SK-N-SH (cell line): ENCODE data around the gene SEC14L2. TPM values are rescaled to one million over a fixed set of nuclear protein-coding genes. Genes with fewer than 3 reads are reported as not detected.

Source experiments
- CTCF ChIA-PET: fragments of 300-600, 350-600 bp; formaldehyde crosslinking; extraction: SDS; loops from one replicate; lab custom pipeline; 2021; lab: Yijun Ruan, JAX
- POLR2A ChIA-PET: fragments of 350-600 bp; sonication (Branson Sonifier 250); formaldehyde crosslinking; extraction: SDS; loops from one replicate; lab custom pipeline; 2020; ENCODE audit warnings: antibody characterized with exemption, inconsistent platforms; lab: Yijun Ruan, JAX
- DNase-seq: peaks from one replicate; pipeline ENCODE4 v3.0.0; 2012
- H2AFZ ChIP-seq: fragments of 200-600 bp; sonication (generic); 2 replicates; pipeline ENCODE4 v1.8.1; 2016; ENCODE audit warnings: antibody characterized with exemption, mild to moderate bottlenecking, low read depth
- H3F3A ChIP-seq: fragments of 200-600 bp; sonication (generic); replicated peaks from 2 replicates; pipeline ENCODE3; 2016; ENCODE audit warnings: antibody characterized with exemption, mild to moderate bottlenecking; ENCODE audit not compliant: insufficient read depth
- H3K27ac ChIP-seq, 2 experiments: fragments of 200-500 bp in 1 of 2; fragments of 200-600 bp in 1 of 2; sonication (Bioruptor generic) in 1 of 2; sonication (generic), shearing (Covaris generic) in 1 of 2; 2 replicates each; pipeline versions ENCODE4 v1.5.1 to v1.6.1; 2014 to 2016; ENCODE audit warnings: low read depth in 2 of 2, inconsistent platforms in 1 of 2, low read length in 1 of 2, mild to moderate bottlenecking in 1 of 2, mixed read lengths in 1 of 2
- H3K27me3 ChIP-seq: fragments of 200-600 bp; sonication (generic), shearing (Covaris generic); 2 replicates; pipeline ENCODE4 v1.6.1; 2016; ENCODE audit warnings: mixed run types; ENCODE audit not compliant: insufficient read depth
- H3K36me3 ChIP-seq, 2 experiments: fragments of 200-500 bp in 1 of 2; fragments of 200-600 bp in 1 of 2; sonication (Bioruptor generic) in 1 of 2; sonication (generic) in 1 of 2; replicated peaks in 1 of 2; 2 replicates each; pipeline versions ENCODE3 to v1.5.1; 2014 to 2016; ENCODE audit warnings: low read length in 1 of 2, mild to moderate bottlenecking in 1 of 2; ENCODE audit not compliant: insufficient read depth in 2 of 2, control insufficient read depth in 1 of 2
- H3K4me1 ChIP-seq, 2 experiments: fragments of 200-500 bp in 1 of 2; fragments of 200-600 bp in 1 of 2; sonication (Bioruptor generic) in 1 of 2; sonication (generic), shearing (Covaris generic) in 1 of 2; 2 replicates each; pipeline versions ENCODE4 v1.5.1 to v1.6.1; 2014 to 2016; ENCODE audit warnings: low read depth in 1 of 2, low read length in 1 of 2, mixed run types in 1 of 2; ENCODE audit not compliant: insufficient read depth in 2 of 2, control insufficient read depth in 1 of 2
- H3K4me2 ChIP-seq: fragments of 200-600 bp; sonication (generic), shearing (Covaris generic); 2 replicates; pipeline ENCODE4 v1.6.1; 2017; ENCODE audit warnings: mixed run types
- H3K4me3 ChIP-seq, 2 experiments: fragments of 200-500 bp in 1 of 2; fragments of 200-600 bp in 1 of 2; sonication (Bioruptor generic) in 1 of 2; sonication (generic), shearing (Covaris generic) in 1 of 2; 2 replicates each; pipeline versions ENCODE4 v1.5.1 to v1.8.1; 2014 to 2016; ENCODE audit warnings: low read depth in 2 of 2, inconsistent platforms in 1 of 2, low read length in 1 of 2, mild to moderate bottlenecking in 1 of 2, mixed read lengths in 1 of 2, moderate library complexity in 1 of 2
- H3K79me2 ChIP-seq: fragments of 200-600 bp; sonication (generic); 2 replicates; pipeline ENCODE4 v1.8.1; 2017; ENCODE audit warnings: mild to moderate bottlenecking; ENCODE audit not compliant: insufficient read depth
- H3K9ac ChIP-seq: fragments of 200-600 bp; sonication (generic); 2 replicates; pipeline ENCODE4 v1.6.1; 2017; ENCODE audit warnings: mixed run types
- H3K9me2 ChIP-seq: fragments of 200-600 bp; sonication (generic); 2 replicates; pipeline ENCODE4 v1.6.1; 2017; ENCODE audit warnings: mixed run types
- H3K9me3 ChIP-seq: fragments of 200-600 bp; sonication (generic); 2 replicates; pipeline ENCODE4 v1.6.1; 2017; ENCODE audit warnings: mixed run types, mild to moderate bottlenecking, moderate library complexity
- H4K20me1 ChIP-seq: fragments of 200-600 bp; sonication (generic); 2 replicates; pipeline ENCODE4 v1.6.1; 2017; ENCODE audit warnings: mild to moderate bottlenecking, mixed run types; ENCODE audit not compliant: insufficient read depth
- CTCF ChIP-seq: fragments of 200-600 bp; sonication (generic); IDR thresholded peaks from 2 replicates; pipeline ENCODE4 v1.6.1; 2017; ENCODE audit warnings: antibody characterized with exemption, mild to moderate bottlenecking, moderate library complexity
- ELF1 ChIP-seq: IDR thresholded peaks from 2 replicates; pipeline ENCODE4 v1.4.0; 2012
- EP300 ChIP-seq, 2 experiments: IDR thresholded peaks; 2 replicates each; pipeline versions ENCODE4 v1.4.0 to v1.6.1; 2012; ENCODE audit warnings: borderline replicate concordance in 1 of 2, low read depth in 1 of 2, low read length in 1 of 2
- EZH2phosphoT487 ChIP-seq: fragments of 200-600 bp; sonication (generic); IDR thresholded peaks from 2 replicates; pipeline ENCODE4 v1.6.1; 2017; ENCODE audit warnings: low read depth, mixed run types, mild to moderate bottlenecking, antibody characterized with exemption, moderate library complexity, borderline replicate concordance
- FOSL2 ChIP-seq: IDR thresholded peaks from 2 replicates; pipeline ENCODE4 v1.4.0; 2012; ENCODE audit warnings: low read depth, mild to moderate bottlenecking, moderate library complexity, borderline replicate concordance
- FOXJ3 ChIP-seq: sonication (generic); formaldehyde crosslinking; IDR thresholded peaks from 2 replicates; pipeline ENCODE4 v1.5.1; 2020; ENCODE audit warnings: mild to moderate bottlenecking, missing genetic modification reagents
- FOXM1 ChIP-seq: IDR thresholded peaks from 2 replicates; pipeline ENCODE4 v1.4.0; 2012; ENCODE audit warnings: low read depth, mild to moderate bottlenecking
- GABPA ChIP-seq: IDR thresholded peaks from 2 replicates; pipeline ENCODE4 v1.4.0; 2012; ENCODE audit warnings: low read depth, mild to moderate bottlenecking
- JUND ChIP-seq: IDR thresholded peaks from 2 replicates; pipeline ENCODE4 v1.4.0; 2012
- MAX ChIP-seq: IDR thresholded peaks from 2 replicates; pipeline ENCODE4 v1.4.0; 2012; ENCODE audit warnings: low read depth
- MEF2A ChIP-seq: IDR thresholded peaks from 2 replicates; pipeline ENCODE4 v1.4.0; 2012; ENCODE audit warnings: low read depth, borderline replicate concordance
- MXI1 ChIP-seq: IDR thresholded peaks from 2 replicates; pipeline ENCODE4 v1.6.1; 2012; ENCODE audit warnings: mild to moderate bottlenecking, low read depth, low read length, improper control_type of control experiment
- NFIC ChIP-seq: IDR thresholded peaks from 2 replicates; pipeline ENCODE4 v1.4.0; 2012; ENCODE audit warnings: borderline replicate concordance
- NRF1 ChIP-seq: IDR thresholded peaks from 2 replicates; pipeline ENCODE4 v1.6.1; 2012; ENCODE audit warnings: low read depth, mild to moderate bottlenecking, low read length
- RCOR1 ChIP-seq: fragments of 150-350 bp; IDR thresholded peaks from 2 replicates; pipeline ENCODE4 v1.6.1; 2017; ENCODE audit warnings: antibody characterized with exemption, low read length
- RFX5 ChIP-seq: IDR thresholded peaks from 2 replicates; pipeline ENCODE4 v1.6.1; 2012; ENCODE audit warnings: mild to moderate bottlenecking, improper control_type of control experiment, low read length
- SIN3A ChIP-seq: IDR thresholded peaks from 2 replicates; pipeline ENCODE4 v1.6.1; 2012; ENCODE audit warnings: low read depth, mild to moderate bottlenecking, low read length, moderate library complexity, borderline replicate concordance
- SMC3 ChIP-seq: IDR thresholded peaks from 2 replicates; pipeline ENCODE4 v1.6.1; 2012; ENCODE audit warnings: low read depth, low read length, improper control_type of control experiment
- TAF1 ChIP-seq: IDR thresholded peaks from 2 replicates; pipeline ENCODE4 v1.6.1; 2012; ENCODE audit warnings: low read depth, mild to moderate bottlenecking, low read length, moderate library complexity, borderline replicate concordance
- TEAD4 ChIP-seq: IDR thresholded peaks from 2 replicates; pipeline ENCODE4 v1.4.0; 2012; ENCODE audit warnings: mild to moderate bottlenecking, borderline replicate concordance; ENCODE audit not compliant: insufficient read depth
- USF1 ChIP-seq: IDR thresholded peaks from 2 replicates; pipeline ENCODE4 v1.4.0; 2012; ENCODE audit warnings: low read depth, borderline replicate concordance
- YY1 ChIP-seq: IDR thresholded peaks from 2 replicates; pipeline ENCODE4 v1.4.0; 2012; ENCODE audit warnings: low read depth, mild to moderate bottlenecking
- WGBS: methylation state at CpG from one replicate; pipeline ENCODE4 v1.1.6; 2017; ENCODE audit warnings: low lambda C conversion rate; 5-methylcytosine and 5-hydroxymethylcytosine counted together
- polyA plus RNA-seq, 3 experiments: library from polyadenylated mRNA; depleted of rRNA; stranded (reverse); fragments of >200 nt; gene quantifications; 2 replicates each; pipeline ENCODE4 v1.2.3, GENCODE V29; 2012
- TF ChIP-seq, protein P1 (sequence below): IDR thresholded peaks from 2 replicates; pipeline ENCODE4 v1.6.1; 2012; ENCODE audit warnings: mild to moderate bottlenecking, low read depth, low read length, moderate library complexity

The SEC14L2 gene
- polyA plus RNA-seq, 1 of the 3 experiments (the other 2 are of a cell fraction) = 14.0 TPM

DNA sequence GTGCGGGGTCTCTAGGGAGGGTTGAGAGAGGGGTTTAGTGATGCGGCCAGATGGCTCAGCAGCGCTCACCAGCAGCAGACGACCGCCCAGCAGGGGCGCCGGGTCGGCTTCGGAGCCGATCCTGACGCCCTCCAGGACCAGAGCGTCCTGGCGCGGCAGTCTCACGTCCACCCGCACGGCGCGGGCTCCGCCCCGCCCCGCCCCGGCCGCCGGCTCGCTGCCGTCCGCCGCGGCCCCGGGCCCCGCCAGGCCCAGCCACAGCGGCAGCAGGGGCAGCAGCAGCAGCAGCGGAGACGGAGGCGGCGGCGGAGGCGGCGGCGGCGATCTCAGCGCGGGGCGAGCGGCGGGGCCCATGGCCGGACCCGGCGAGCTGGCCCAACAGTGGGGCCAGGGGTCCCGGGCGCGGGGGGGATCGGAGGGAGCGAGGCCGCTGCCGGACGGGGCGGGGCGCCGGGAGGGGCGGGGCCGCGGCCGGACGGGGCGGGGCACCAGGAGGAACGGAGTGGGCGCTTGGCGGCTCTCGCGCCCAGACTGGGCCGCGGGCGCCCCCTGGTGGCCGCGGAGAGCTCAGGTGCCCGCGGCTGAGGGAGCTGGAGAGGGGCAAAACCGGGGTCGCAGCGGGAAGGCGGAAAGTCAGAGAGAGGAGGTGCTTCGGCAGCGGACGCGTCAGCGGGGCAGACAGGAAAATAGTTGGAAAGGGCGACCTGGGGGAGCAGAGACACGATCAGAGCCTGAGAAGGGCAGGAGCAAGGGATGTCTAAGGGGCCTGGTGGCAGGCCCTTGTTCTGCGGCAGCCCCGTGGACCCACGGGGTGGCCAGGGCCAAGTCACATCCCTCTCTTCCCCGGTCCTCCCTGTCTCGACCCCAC lies 9.6 kb upstream of the SEC14L2 start, which contains the start of gene RNF215 (continued):
- TF ChIP-seq, protein P1, sequence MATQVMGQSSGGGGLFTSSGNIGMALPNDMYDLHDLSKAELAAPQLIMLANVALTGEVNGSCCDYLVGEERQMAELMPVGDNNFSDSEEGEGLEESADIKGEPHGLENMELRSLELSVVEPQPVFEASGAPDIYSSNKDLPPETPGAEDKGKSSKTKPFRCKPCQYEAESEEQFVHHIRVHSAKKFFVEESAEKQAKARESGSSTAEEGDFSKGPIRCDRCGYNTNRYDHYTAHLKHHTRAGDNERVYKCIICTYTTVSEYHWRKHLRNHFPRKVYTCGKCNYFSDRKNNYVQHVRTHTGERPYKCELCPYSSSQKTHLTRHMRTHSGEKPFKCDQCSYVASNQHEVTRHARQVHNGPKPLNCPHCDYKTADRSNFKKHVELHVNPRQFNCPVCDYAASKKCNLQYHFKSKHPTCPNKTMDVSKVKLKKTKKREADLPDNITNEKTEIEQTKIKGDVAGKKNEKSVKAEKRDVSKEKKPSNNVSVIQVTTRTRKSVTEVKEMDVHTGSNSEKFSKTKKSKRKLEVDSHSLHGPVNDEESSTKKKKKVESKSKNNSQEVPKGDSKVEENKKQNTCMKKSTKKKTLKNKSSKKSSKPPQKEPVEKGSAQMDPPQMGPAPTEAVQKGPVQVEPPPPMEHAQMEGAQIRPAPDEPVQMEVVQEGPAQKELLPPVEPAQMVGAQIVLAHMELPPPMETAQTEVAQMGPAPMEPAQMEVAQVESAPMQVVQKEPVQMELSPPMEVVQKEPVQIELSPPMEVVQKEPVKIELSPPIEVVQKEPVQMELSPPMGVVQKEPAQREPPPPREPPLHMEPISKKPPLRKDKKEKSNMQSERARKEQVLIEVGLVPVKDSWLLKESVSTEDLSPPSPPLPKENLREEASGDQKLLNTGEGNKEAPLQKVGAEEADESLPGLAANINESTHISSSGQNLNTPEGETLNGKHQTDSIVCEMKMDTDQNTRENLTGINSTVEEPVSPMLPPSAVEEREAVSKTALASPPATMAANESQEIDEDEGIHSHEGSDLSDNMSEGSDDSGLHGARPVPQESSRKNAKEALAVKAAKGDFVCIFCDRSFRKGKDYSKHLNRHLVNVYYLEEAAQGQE = no peak
- TF ChIP-seq MEF2A (no peak), MXI1 (peak; percentile 15; the same call in 1 of the 2 replicates), SMC3 (peak; percentile 70), NRF1 (no peak), FOXM1 (no peak), SIN3A (no peak), RCOR1 (no peak), RFX5 (no peak)

DNA sequence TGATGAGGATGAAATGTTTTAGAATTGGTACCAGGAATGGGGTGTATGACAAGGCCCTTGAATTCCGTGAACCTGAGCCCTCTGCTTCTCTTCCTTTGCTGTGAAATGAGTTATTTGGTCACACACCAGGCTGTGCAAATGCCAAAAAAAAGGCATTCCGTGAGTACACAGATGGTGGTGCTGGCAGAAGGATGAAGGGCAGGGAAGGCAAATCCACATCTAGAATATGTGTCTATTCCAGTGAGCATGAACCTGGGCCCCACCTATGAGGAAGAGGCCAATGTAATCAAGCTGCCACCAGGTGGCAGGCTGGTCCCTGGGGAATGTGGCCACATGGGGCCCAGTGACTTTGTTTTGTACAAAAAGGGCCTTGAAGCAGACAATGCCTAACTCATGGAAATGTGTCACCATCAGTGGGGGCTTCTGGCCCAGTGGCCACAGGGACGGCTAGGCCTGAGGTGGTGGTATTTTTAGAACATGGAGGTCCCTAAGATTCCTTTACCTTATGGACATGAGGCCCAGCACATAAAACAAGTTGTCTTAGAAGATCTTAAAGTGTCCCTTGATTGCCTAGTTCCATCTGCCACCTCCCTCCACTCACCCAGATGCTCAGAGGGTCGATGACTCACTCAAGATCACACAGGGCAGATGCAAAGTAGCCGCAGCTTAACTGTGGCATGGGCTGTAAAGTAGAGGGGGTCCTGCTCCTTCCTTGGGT lies 5.7 kb upstream of the SEC14L2 start:
- Histone ChIP-seq H3K27ac (no peak overlapping the region), H3K27me3 (no peaks in the 10 kb centered on the region), H3K4me1 (peaks cover 3 to 8% of the 10 kb centered on the region in 2 experiments; a peak in 3 of 4 replicates), H3K9me2 (no peaks in the 10 kb centered on the region), H3F3A (no peaks in the 10 kb centered on the region), H3K36me3 (no peaks in the 10 kb centered on the region), H3K9ac (no peak overlapping the region), H4K20me1 (no peaks in the 10 kb centered on the region), H3K4me2 (no peak overlapping the region), H2AFZ (no peak overlapping the region), H3K9me3 (no peaks in the 10 kb centered on the region), H3K79me2 (peaks cover 6% of the 10 kb centered on the region; the same call in 1 of the 2 replicates), H3K4me3 (no peak overlapping the region)
- peak; percentile 80 for DNase-seq
- ChIA-PET CTCF (interaction anchor here (0.6 to 15.4 kb wide), 19 partner anchors 11 to 283 kb away, joined by 3 to 228 read pairs (median 4); partner anchors contain the start of gene CASTOR1), POLR2A (no interaction called here)
- 75% methylated on average over 3 of the region's 5 CpGs for WGBS
- no peak for TF ChIP-seq FOSL2
- 0 out of 2 replicates have a peak, but pooled peaks have one; percentile 5 for TF ChIP-seq RCOR1
- no peak for TF ChIP-seq ELF1
- no peak for TF ChIP-seq GABPA
- no peak for TF ChIP-seq TAF1
- TF ChIP-seq JUND = no peak
- no peak for TF ChIP-seq FOXJ3 (CRISPR knock-in tag)
- TF ChIP-seq MAX = peak; percentile 35; the same call in 1 of the 2 replicates
- peak; percentile 74 for TF ChIP-seq SMC3
- no peak for TF ChIP-seq EZH2phosphoT487
- no peak for TF ChIP-seq NFIC
- TF ChIP-seq SIN3A = no peak
- peak; percentile 69 for TF ChIP-seq CTCF
- TF ChIP-seq YY1 = no peak
- TF ChIP-seq EP300 (IDR thresholded peaks at IDR 0.05; ENCODE audit: borderline replicate concordance in 1 of 2, low read depth in 1 of 2, low read length in 1 of 2) = no peak
- no peak for TF ChIP-seq TEAD4
- no peak for TF ChIP-seq USF1
